K562 (cell line): ENCODE data around the gene SLC35E3. TPM values are rescaled to one million over a fixed set of nuclear protein-coding genes. Genes with fewer than 3 reads are reported as not detected.
A peak's percentile ranks its signal among the peaks of the same experiment; 100 is the strongest.

Experiments
- BRCA1 ChIP-seq, 2 experiments: fragments of 450-650 bp in 1 of 2; sonication (generic) in 1 of 2; formaldehyde crosslinking in 1 of 2; IDR thresholded peaks; 2 replicates each; pipeline versions ENCODE4 v1.5.0 to v1.6.1; 2017 to 2020; ENCODE audit warnings: mild to moderate bottlenecking in 1 of 2, missing genetic modification reagents in 1 of 2
- E2F6 ChIP-seq, 2 experiments: IDR thresholded peaks; 2 replicates each; pipeline ENCODE4 v1.6.1; 2011; ENCODE audit warnings: borderline replicate concordance in 1 of 2, control low read depth in 1 of 2, low read depth in 1 of 2, low read length in 1 of 2, mild to moderate bottlenecking in 1 of 2, mixed read lengths in 1 of 2, moderate library complexity in 1 of 2; ENCODE audit not compliant: insufficient read depth in 1 of 2, insufficient read length in 1 of 2, poor library complexity in 1 of 2, severe bottlenecking in 1 of 2; ENCODE audit errors: extremely low read depth in 1 of 2
- GATAD2A ChIP-seq: fragments of 450-650 bp; IDR thresholded peaks from 2 replicates; pipeline ENCODE4 v1.6.1; 2017
- MAZ ChIP-seq, 2 experiments: fragments of 450-650 bp in 1 of 2; sonication (generic) in 1 of 2; formaldehyde crosslinking; IDR thresholded peaks in 1 of 2; conservative IDR thresholded peaks in 1 of 2; 2 replicates each; pipeline versions ENCODE4 v1.4.0 to v1.5.0; 2020; ENCODE audit warnings: mild to moderate bottlenecking in 1 of 2, missing genetic modification reagents in 1 of 2
- NFE2L1 ChIP-seq: fragments of 450-650 bp; IDR thresholded peaks from 2 replicates; pipeline ENCODE4 v1.6.1; 2016; ENCODE audit warnings: missing genetic modification characterization, low read depth, mild to moderate bottlenecking, missing compliant biosample characterization, moderate library complexity, borderline replicate concordance
- REST ChIP-seq, 2 experiments: fragments of 450-650 bp; formaldehyde crosslinking in 1 of 2; IDR thresholded peaks; 2 replicates each; pipeline versions ENCODE4 v1.4.0 to v1.6.1; 2014 to 2020; ENCODE audit warnings: mild to moderate bottlenecking in 2 of 2, borderline replicate concordance in 1 of 2, low read depth in 1 of 2
- UBTF ChIP-seq, 2 experiments: IDR thresholded peaks; 2 replicates each; pipeline ENCODE4 v1.6.1; 2012; ENCODE audit warnings: improper control_type of control experiment in 2 of 2, low read depth in 2 of 2, low read length in 2 of 2, borderline replicate concordance in 1 of 2
- ZNF655 ChIP-seq: fragments of 250-450 bp; sonication (Bioruptor Pico); IDR thresholded peaks from 2 replicates; pipeline ENCODE4 v1.5.0; 2021
- ZNF695 ChIP-seq: fragments of 450-650 bp; formaldehyde crosslinking; IDR thresholded peaks from 2 replicates; pipeline ENCODE4 v1.4.0; 2020; ENCODE audit warnings: mild to moderate bottlenecking, moderate library complexity
- ZSCAN32 ChIP-seq: fragments of 450-650 bp; formaldehyde crosslinking; IDR thresholded peaks from 2 replicates; pipeline ENCODE4 v1.4.0; 2020; ENCODE audit warnings: mild to moderate bottlenecking, moderate library complexity
- polyA plus RNA-seq, 8 experiments: library from polyadenylated mRNA; depleted of rRNA in 4 of 8; stranded (reverse) in 5 of 8; unstranded in 3 of 8; fragments of >200 nt; fragmentation: Nextera tagmentation in 2 of 8; fragmentation: Illumina TruSeq in 1 of 8; extraction: Ambion mirVana in 2 of 8; extraction: Trizol in 1 of 8; gene quantifications; 2 replicates each; pipeline versions ENCODE4 v1.2.1 to v1.2.3, GENCODE V29; 2011 to 2014; ENCODE audit warnings: inconsistent platforms in 1 of 8, missing spikeins in 1 of 8
- total RNA-seq, 7 experiments: library from RNA; depleted of rRNA in 6 of 7; stranded (reverse); fragments of >200 nt in 6 of 7; fragmentation: Illumina TruSeq in 2 of 7; extraction: Trizol in 2 of 7; gene quantifications; 2 replicates each; pipeline versions ENCODE4 v1.2.1 to v1.2.3, GENCODE V29; 2011 to 2021; ENCODE audit warnings: low replicate concordance in 1 of 7

The SLC35E3 gene
- total and polyA plus RNA-seq, 9 of the 15 experiments (the other 6 are each of a cell fraction or from before 2014, with no cell fraction given), result 1.2 to 5.9 (median 3.8) TPM

- TF ChIP-seq REST (IDR thresholded peaks at IDR 0.05; ENCODE audit: borderline replicate concordance) (peak; percentile 86), REST (CRISPR knock-in tag; IDR thresholded peaks at IDR 0.05; ENCODE audit: low read depth) (no peak), ZSCAN32 (no peak), E2F6 (IDR thresholded peaks at IDR 0.05; ENCODE audit: borderline replicate concordance in 1 of 2, extremely low read depth in 1 of 2, insufficient read depth in 1 of 2, insufficient read length in 1 of 2, low read depth in 1 of 2, low read length in 1 of 2, poor library complexity in 1 of 2, severe bottlenecking in 1 of 2) (peak in 1 of 2 experiments; percentile 78), ZNF695 (CRISPR knock-in tag) (no peak), NFE2L1 (tag) (no peak), GATAD2A (no peak), UBTF (IDR thresholded peaks at IDR 0.05; ENCODE audit: borderline replicate concordance in 1 of 2, low read depth in 2 of 2, low read length in 2 of 2) (peak in 1 of 2 experiments; percentile 43; a peak in 1 of 4 replicates), BRCA1 (IDR thresholded peaks at IDR 0.05) (no peak), BRCA1 (CRISPR knock-in tag; IDR thresholded peaks at IDR 0.05) (no peak), MAZ (CRISPR knock-in tag; conservative IDR thresholded peaks at IDR 0.05 in 1 of 2, IDR thresholded peaks at IDR 0.05 in 1 of 2) (no peak; a peak in 1 of 4 replicates), ZNF655 (CRISPR knock-in tag) (no peak)
Measured at GRCh38 chr12:68808388-68809189, 62.6 kb downstream of the SLC35E3 start (continued).
